SJCRH30 (cell line): ENCODE results near the gene KCNJ14. TPM values are rescaled to one million over a fixed set of nuclear protein-coding genes. Genes with fewer than 3 reads are reported as not detected.

Experiments used
- DNase-seq, 2 experiments: peaks; one replicate each; pipeline ENCODE4 v3.0.0-alpha.2; 2015 to 2020
- H3K27ac ChIP-seq: fragments of 250-450 bp; sonication (Bioruptor Pico); 2 replicates; pipeline ENCODE4 v1.5.1; 2020; ENCODE audit warnings: mild to moderate bottlenecking, moderate library complexity
- H3K27me3 ChIP-seq: fragments of 250-450 bp; sonication (Bioruptor Pico); 2 replicates; pipeline ENCODE4 v1.5.1; 2020; ENCODE audit warnings: mild to moderate bottlenecking, moderate library complexity
- H3K36me3 ChIP-seq: fragments of 250-450 bp; sonication (Bioruptor Pico); 2 replicates; pipeline ENCODE4 v1.5.1; 2020; ENCODE audit warnings: mild to moderate bottlenecking, moderate library complexity
- H3K4me1 ChIP-seq: fragments of 250-450 bp; sonication (Bioruptor Pico); 2 replicates; pipeline ENCODE4 v1.5.1; 2020; ENCODE audit warnings: mild to moderate bottlenecking, moderate library complexity
- H3K4me3 ChIP-seq: fragments of 250-450 bp; sonication (Bioruptor Pico); 2 replicates; pipeline ENCODE4 v1.5.1; 2020; ENCODE audit warnings: mild to moderate bottlenecking, moderate library complexity
- H3K9me3 ChIP-seq: fragments of 250-450 bp; sonication (Bioruptor Pico); replicated peaks from 2 replicates; pipeline ENCODE4 v1.5.1; 2020; ENCODE audit warnings: mild to moderate bottlenecking, moderate library complexity
- total RNA-seq: library from RNA; depleted of rRNA; stranded (reverse); fragments of >200 nt; shearing (Covaris generic); gene quantifications from 2 replicates; pipeline ENCODE4 v1.2.3, GENCODE V29; 2014

The KCNJ14 gene
- total RNA-seq, 1 experiment from 2014 or later: 0.57 TPM

DNA sequence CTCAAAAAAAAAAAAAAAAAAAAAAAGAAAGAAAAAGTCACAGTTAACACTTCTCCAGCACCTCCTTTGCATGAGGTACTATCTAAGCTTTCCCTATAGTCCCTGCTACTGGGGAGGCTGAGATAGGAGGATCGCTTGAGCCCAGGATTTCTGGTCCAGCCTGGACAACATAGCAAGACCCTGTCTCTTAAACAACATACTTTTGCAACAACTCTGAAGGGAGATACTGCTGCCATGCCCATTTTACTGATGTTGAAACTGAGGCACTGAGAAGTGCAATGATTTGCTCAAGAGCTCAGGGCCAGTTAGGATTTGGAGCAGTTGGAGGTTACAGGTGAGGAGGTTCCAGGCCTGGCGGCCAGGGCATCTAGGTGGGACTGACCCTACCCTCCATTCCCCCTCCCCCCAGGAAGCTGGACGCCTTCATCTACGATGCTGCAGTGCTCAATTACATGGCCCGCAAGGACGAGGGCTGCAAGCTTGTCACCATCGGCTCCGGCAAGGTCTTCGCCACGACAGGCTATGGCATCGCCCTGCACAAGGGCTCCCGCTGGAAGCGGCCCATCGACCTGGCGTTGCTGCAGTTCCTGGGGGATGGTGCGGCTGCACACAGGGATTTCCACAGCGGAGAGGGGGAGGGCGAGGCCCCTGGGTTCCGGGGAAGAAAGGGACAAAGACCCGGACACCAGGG is 13.9 kb upstream of the KCNJ14 start:
- no peak for DNase-seq
- no peaks in the 10 kb centered on the region for H3K36me3 ChIP-seq
- H3K4me3 ChIP-seq: no peak overlapping the region
- no peak overlapping the region for H3K27ac ChIP-seq
- H3K27me3 ChIP-seq: no peaks in the 10 kb centered on the region; the same call in 1 of the 2 replicates
- peaks cover 4% of the 10 kb centered on the region; the same call in 1 of the 2 replicates for H3K4me1 ChIP-seq
- no peaks in the 10 kb centered on the region for H3K9me3 ChIP-seq

DNA sequence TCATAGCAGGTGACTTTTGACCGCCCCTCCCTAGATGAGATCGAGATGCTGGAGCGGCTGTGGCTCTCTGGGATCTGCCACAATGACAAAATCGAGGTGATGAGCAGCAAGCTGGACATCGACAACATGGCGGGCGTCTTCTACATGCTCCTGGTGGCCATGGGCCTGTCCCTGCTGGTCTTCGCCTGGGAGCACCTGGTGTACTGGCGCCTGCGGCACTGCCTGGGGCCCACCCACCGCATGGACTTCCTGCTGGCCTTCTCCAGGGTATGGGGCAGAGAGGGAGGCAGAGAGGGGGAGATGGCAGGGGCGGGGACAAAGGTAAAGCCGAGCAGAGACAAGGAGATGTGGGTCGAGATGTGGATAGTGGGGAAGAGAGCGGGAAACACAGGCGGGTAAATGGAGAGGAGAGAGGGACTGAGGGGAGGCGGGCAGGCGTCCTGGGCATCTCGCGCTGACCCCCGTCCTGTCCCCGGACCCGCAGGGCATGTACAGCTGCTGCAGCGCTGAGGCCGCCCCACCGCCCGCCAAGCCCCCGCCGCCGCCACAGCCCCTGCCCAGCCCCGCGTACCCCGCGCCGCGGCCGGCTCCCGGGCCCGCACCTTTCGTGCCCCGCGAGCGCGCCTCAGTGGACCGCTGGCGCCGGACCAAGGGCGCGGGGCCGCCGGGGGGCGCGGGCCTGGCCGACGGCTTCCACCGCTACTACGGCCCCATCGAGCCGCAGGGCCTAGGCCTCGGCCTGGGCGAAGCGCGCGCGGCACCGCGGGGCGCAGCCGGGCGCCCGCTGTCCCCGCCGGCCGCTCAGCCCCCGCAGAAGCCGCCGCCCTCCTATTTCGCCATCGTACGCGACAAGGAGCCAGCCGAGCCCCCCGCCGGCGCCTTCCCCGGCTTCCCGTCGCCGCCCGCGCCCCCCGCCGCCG is 13.0 kb upstream of the KCNJ14 start:
- H3K4me3 ChIP-seq: no peak overlapping the region
- H3K4me1 ChIP-seq: peaks cover 4% of the 10 kb centered on the region; the same call in 1 of the 2 replicates
- H3K27ac ChIP-seq: no peak overlapping the region
- no peaks in the 10 kb centered on the region for H3K27me3 ChIP-seq
- no peak for DNase-seq
- H3K9me3 ChIP-seq: no peaks in the 10 kb centered on the region
- peaks cover 3% of the 10 kb centered on the region for H3K36me3 ChIP-seq

GRCh38 chr19:48443256-48443655 is 12.1 kb upstream of the KCNJ14 start:
- Histone ChIP-seq H3K36me3 (peaks cover 12% of the 10 kb centered on the region), H3K4me3 (no peak overlapping the region), H3K9me3 (no peaks in the 10 kb centered on the region), H3K27ac (no peak overlapping the region), H3K4me1 (peaks cover 4% of the 10 kb centered on the region; the same call in 1 of the 2 replicates), H3K27me3 (no peaks in the 10 kb centered on the region)
- DNase-seq: no peak

DNA sequence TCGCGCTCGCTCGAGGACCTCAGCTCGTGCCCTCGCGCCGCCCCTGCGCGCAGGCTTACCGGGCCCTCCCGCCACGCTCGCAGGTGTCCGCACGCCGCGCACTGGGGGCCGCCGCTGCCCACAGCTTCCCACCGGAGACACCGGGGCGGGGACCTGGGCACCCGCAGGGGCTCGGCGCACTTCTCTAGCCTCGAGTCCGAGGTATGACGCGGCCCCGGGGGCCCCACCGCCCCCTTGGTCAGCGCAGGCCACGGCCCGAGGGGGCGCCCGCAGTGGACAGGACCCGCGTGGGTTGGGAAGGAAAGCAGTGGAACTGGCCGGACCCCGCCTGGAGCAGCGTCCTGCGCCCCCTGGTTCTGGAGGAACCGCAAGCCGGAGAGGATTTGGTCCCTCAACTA is 11.6 kb upstream of the KCNJ14 start:
- Histone ChIP-seq H3K36me3 (peaks cover 17% of the 10 kb centered on the region), H3K27me3 (no peaks in the 10 kb centered on the region), H3K4me1 (peaks cover 4% of the 10 kb centered on the region; the same call in 1 of the 2 replicates), H3K27ac (no peak overlapping the region), H3K4me3 (no peak overlapping the region), H3K9me3 (no peaks in the 10 kb centered on the region)
- no peak for DNase-seq

GRCh38 chr19:48444129-48444935 is 11.0 kb upstream of the KCNJ14 start:
- Histone ChIP-seq H3K4me1 (peaks cover 4% of the 10 kb centered on the region; the same call in 1 of the 2 replicates), H3K27ac (no peak overlapping the region), H3K36me3 (peaks cover 21% of the 10 kb centered on the region), H3K4me3 (peak overlapping the region; percentile 92), H3K27me3 (no peaks in the 10 kb centered on the region), H3K9me3 (no peaks in the 10 kb centered on the region)
- no peak for DNase-seq

- Histone ChIP-seq H3K4me3 (peak overlapping the region; percentile 92), H3K27me3 (no peaks in the 10 kb centered on the region), H3K9me3 (no peaks in the 10 kb centered on the region), H3K27ac (no peak overlapping the region; the same call in 1 of the 2 replicates), H3K4me1 (peaks cover 4% of the 10 kb centered on the region; the same call in 1 of the 2 replicates), H3K36me3 (peaks cover 25% of the 10 kb centered on the region)
- DNase-seq: no peak
These were observed 10.5 kb upstream of the KCNJ14 start for GRCh38 chr19:48444936-48445200.

GRCh38 chr19:48445256-48445605 is 10.1 kb upstream of the KCNJ14 start:
- Histone ChIP-seq H3K4me3 (peak overlapping the region; percentile 92), H3K27ac (peak overlapping the region; percentile 75), H3K27me3 (no peaks in the 10 kb centered on the region), H3K4me1 (peaks cover 4% of the 10 kb centered on the region; the same call in 1 of the 2 replicates), H3K36me3 (peaks cover 25% of the 10 kb centered on the region), H3K9me3 (no peaks in the 10 kb centered on the region)
- DNase-seq: peak in 1 of 2 experiments; percentile 44

- Histone ChIP-seq H3K27ac (peak within 1 kb of the TSS; percentile 75), H3K36me3 (peaks cover 25% of the 10 kb centered on the region), H3K27me3 (no peaks in the 10 kb centered on the region), H3K4me3 (peak within 1 kb of the TSS; percentile 92), H3K9me3 (no peaks in the 10 kb centered on the region), H3K4me1 (peaks cover 4% of the 10 kb centered on the region; the same call in 1 of the 2 replicates)
- peak; percentile 91 to 96 for DNase-seq
These were observed 9.5 kb upstream of the KCNJ14 start, which contains the start of gene GRWD1 for GRCh38 chr19:48445606-48446481. Gene GRWD1 (plus strand): TSS chr19:48445983. CDS start chr19:48446006, 23 bp downstream.

- H3K27ac ChIP-seq: peak overlapping the region; percentile 75; the same call in 1 of the 2 replicates
- peaks cover 32% of the 10 kb centered on the region for H3K36me3 ChIP-seq
- DNase-seq: no peak
These were observed 8.8 kb upstream of the KCNJ14 start for GRCh38 chr19:48446579-48446978.

DNA sequence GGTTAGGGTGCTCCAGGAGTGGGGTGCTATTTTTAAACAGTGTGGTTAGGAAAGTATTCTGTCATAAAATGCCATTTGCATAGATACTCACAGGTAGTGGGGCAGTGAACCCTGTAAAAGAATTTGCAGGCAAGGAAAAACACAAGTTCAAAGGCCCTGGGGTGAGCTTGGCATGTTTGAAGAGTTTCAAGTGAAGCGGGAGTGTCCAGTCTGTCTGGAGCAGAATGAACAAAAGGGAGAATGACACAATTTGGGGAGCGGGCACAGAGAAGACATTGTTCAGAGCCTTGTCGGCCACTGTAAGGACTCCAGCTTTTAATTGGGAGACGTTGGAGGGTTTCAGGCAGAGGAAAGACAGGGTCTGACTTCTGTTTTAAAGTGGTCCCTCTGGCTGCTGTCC is 6.8 kb upstream of the KCNJ14 start:
- H3K36me3 ChIP-seq: peaks cover 49% of the 10 kb centered on the region
- H3K4me1 ChIP-seq: peaks cover 4% of the 10 kb centered on the region; the same call in 1 of the 2 replicates
- H3K27ac ChIP-seq: no peak overlapping the region
- H3K27me3 ChIP-seq: no peaks in the 10 kb centered on the region
- no peak for DNase-seq
- H3K9me3 ChIP-seq: no peaks in the 10 kb centered on the region
- no peak overlapping the region for H3K4me3 ChIP-seq

More at GRCh38 chr19:48446579-48446978, 8.8 kb upstream of the KCNJ14 start:
- no peaks in the 10 kb centered on the region for H3K9me3 ChIP-seq
- H3K4me1 ChIP-seq: peaks cover 4% of the 10 kb centered on the region; the same call in 1 of the 2 replicates
- peak overlapping the region; percentile 92 for H3K4me3 ChIP-seq
- H3K27me3 ChIP-seq: no peaks in the 10 kb centered on the region

GRCh38 chr19:48450441-48450840 is 4.9 kb upstream of the KCNJ14 start:
- no peak for DNase-seq
- H3K4me3 ChIP-seq: no peak overlapping the region
- no peaks in the 10 kb centered on the region for H3K4me1 ChIP-seq
- no peaks in the 10 kb centered on the region for H3K27me3 ChIP-seq
- no peaks in the 10 kb centered on the region for H3K9me3 ChIP-seq
- no peak overlapping the region for H3K27ac ChIP-seq
- H3K36me3 ChIP-seq: peaks cover 49% of the 10 kb centered on the region

DNA sequence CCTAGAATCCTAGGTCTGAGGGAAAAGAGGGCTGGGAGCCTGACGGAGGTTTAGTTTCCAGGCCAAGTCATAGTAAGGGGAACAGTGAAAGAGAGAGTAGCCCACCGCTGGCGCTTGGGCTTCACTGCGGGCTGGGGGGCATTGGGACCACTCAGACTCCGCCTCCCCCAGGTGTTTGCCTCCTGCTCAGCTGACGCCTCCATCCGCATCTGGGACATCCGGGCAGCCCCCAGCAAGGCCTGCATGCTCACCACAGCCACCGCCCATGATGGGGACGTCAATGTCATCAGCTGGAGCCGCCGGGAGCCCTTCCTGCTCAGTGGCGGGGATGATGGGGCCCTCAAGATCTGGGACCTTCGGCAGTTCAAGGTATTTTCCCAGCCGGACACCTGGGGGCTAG is 4.5 kb upstream of the KCNJ14 start:
- Histone ChIP-seq H3K27me3 (no peaks in the 10 kb centered on the region), H3K4me1 (no peaks in the 10 kb centered on the region), H3K27ac (no peak overlapping the region), H3K36me3 (peaks cover 50% of the 10 kb centered on the region), H3K9me3 (no peaks in the 10 kb centered on the region), H3K4me3 (no peak overlapping the region)
- no peak for DNase-seq

- Histone ChIP-seq H3K4me1 (no peaks in the 10 kb centered on the region), H3K27me3 (no peaks in the 10 kb centered on the region), H3K36me3 (peaks cover 53% of the 10 kb centered on the region), H3K4me3 (no peak overlapping the region), H3K9me3 (no peaks in the 10 kb centered on the region), H3K27ac (no peak overlapping the region)
- DNase-seq: no peak
These were observed 3.8 kb upstream of the KCNJ14 start for GRCh38 chr19:48451624-48452023.
